IMR-90 (cell line): ENCODE measurements around the gene FITM2.

ENCODE experiments used
- CTCF ChIP-seq: conservative IDR thresholded peaks from 2 replicates; pipeline ENCODE4 v1.5.1; 2012; ENCODE audit warnings: mild to moderate bottlenecking, low read depth, low read length, improper control_type of control experiment
- POLR2A ChIP-seq: IDR thresholded peaks from 2 replicates; pipeline ENCODE4 v1.6.1; 2012; ENCODE audit warnings: mild to moderate bottlenecking, low read depth, low read length

- TF ChIP-seq POLR2A: no peak
- TF ChIP-seq CTCF: no peak
These were observed 8.3 kb downstream of the FITM2 start for GRCh38 chr20:44302736-44303135.
